ENCODE results near the gene FHL1. TPM values are rescaled to one million over a fixed set of nuclear protein-coding genes. Genes with fewer than 3 reads are reported as not detected.

Gene FHL1
- total RNA-seq, 4 donors from 2014 or later: 85.9 to 140 (median 107) TPM

GRCh38 chrX:136220540-136220939 is 73.2 kb downstream of the FHL1 start:
- 64 to 66% methylated on average over 4 of the region's 4 CpGs for WGBS, 2 donors
- no peak overlapping the region for H3K4me3 ChIP-seq (ENCODE audit: low read depth, poor library complexity, severe bottlenecking)
- TF ChIP-seq POLR2A (IDR thresholded peaks at IDR 0.05) (no peak), CTCF (IDR thresholded peaks at IDR 0.05) (no peak)
- no peak for DNase-seq (ENCODE audit: low spot score in 2 of 2)
- intact Hi-C loops (cut with DNase I; ENCODE audit: low total_unique reads): no loop called here

- intact Hi-C loops (cut with DNase I; ENCODE audit: low total_unique reads): no loop called here
- no peak for DNase-seq (ENCODE audit: low spot score in 2 of 2)
- 68 to 74% methylated on average over 3 of the region's 3 CpGs for WGBS, 2 donors
- H3K4me3 ChIP-seq (ENCODE audit: low read depth, poor library complexity, severe bottlenecking): no peak overlapping the region
- TF ChIP-seq POLR2A (IDR thresholded peaks at IDR 0.05) (no peak), CTCF (IDR thresholded peaks at IDR 0.05) (no peak)
Observed at GRCh38 chrX:136220951-136221350, 73.6 kb downstream of the FHL1 start.

- 84 to 100% methylated on average over 3 of the region's 3 CpGs for WGBS, 2 donors
Observed at GRCh38 chrX:136221851-136222513, 74.6 kb downstream of the FHL1 start.

GRCh38 chrX:136227074-136227473 is 79.7 kb downstream of the FHL1 start:
- H3K4me3 ChIP-seq (ENCODE audit: low read depth, poor library complexity, severe bottlenecking): no peak overlapping the region
- intact Hi-C loops (cut with DNase I; ENCODE audit: low total_unique reads): no loop called here
- TF ChIP-seq POLR2A (IDR thresholded peaks at IDR 0.05) (no peak), CTCF (IDR thresholded peaks at IDR 0.05) (no peak)
- DNase-seq (ENCODE audit: low spot score in 2 of 2): no peak

More at GRCh38 chrX:136221851-136222513, 74.6 kb downstream of the FHL1 start:
- no peak overlapping the region for H3K4me3 ChIP-seq (ENCODE audit: low read depth, poor library complexity, severe bottlenecking)
- no peak for DNase-seq (ENCODE audit: low spot score in 2 of 2)
- TF ChIP-seq POLR2A (IDR thresholded peaks at IDR 0.05) (no peak), CTCF (IDR thresholded peaks at IDR 0.05) (no peak)
- intact Hi-C loops (cut with DNase I; ENCODE audit: low total_unique reads): no loop called here

- no peak overlapping the region for H3K4me3 ChIP-seq (ENCODE audit: low read depth, poor library complexity, severe bottlenecking)
- intact Hi-C loops (cut with DNase I; ENCODE audit: low total_unique reads): no loop called here
- DNase-seq (ENCODE audit: low spot score in 2 of 2): no peak
- TF ChIP-seq POLR2A (IDR thresholded peaks at IDR 0.05) (no peak), CTCF (IDR thresholded peaks at IDR 0.05) (no peak)
- WGBS, 2 donors: 83 to 86% methylated on average over 8 of the region's 8 CpGs
Observed at GRCh38 chrX:136227948-136228838, 80.9 kb downstream of the FHL1 start.

Data from lower leg skin (tissue), 4 donors.